ENCODE measurements around the gene ZNF587B.
"Not testable (repeated sequence)": the region's sequence is repeated elsewhere in the genome, so short reads cannot be mapped to it uniquely, and the experiment has no call there.

DNA sequence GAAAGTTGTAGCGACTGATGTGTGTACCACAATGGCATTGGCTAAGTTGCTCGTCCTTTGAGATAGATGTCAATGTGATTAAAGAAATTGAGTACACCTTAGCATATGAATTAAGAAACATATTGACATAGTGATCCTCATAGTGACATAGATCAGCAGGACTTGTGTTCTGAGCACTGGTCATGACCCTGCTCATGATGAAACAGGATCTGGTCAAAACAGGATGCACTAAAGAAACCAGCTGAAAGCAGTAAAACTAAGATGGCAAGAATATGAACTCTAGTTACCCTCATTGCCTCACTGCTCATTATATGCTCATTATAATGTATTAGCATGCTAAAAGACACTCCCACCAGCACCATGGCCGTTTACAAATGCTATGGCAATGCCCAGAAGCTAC, 17.1 kb downstream of the ZNF587B start:
- TF ChIP-seq, protein P1, sequence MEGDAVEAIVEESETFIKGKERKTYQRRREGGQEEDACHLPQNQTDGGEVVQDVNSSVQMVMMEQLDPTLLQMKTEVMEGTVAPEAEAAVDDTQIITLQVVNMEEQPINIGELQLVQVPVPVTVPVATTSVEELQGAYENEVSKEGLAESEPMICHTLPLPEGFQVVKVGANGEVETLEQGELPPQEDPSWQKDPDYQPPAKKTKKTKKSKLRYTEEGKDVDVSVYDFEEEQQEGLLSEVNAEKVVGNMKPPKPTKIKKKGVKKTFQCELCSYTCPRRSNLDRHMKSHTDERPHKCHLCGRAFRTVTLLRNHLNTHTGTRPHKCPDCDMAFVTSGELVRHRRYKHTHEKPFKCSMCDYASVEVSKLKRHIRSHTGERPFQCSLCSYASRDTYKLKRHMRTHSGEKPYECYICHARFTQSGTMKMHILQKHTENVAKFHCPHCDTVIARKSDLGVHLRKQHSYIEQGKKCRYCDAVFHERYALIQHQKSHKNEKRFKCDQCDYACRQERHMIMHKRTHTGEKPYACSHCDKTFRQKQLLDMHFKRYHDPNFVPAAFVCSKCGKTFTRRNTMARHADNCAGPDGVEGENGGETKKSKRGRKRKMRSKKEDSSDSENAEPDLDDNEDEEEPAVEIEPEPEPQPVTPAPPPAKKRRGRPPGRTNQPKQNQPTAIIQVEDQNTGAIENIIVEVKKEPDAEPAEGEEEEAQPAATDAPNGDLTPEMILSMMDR (IDR thresholded peaks at IDR 0.05; ENCODE audit: insufficient read depth, low read length, poor library complexity, severe bottlenecking), result not testable (repeated sequence)
- not testable (repeated sequence) for TF ChIP-seq EZH2phosphoT487 (conservative IDR thresholded peaks at IDR 0.05; ENCODE audit: low read length)

Measured in SU-DHL-6 (cell line).